WTC11 (cell line): ENCODE results near the gene KRT7. TPM values are rescaled to one million over a fixed set of nuclear protein-coding genes. Genes with fewer than 3 reads are reported as not detected.

Experiments
- ATAC-seq: fragments of 200-7000 bp; cut with Tn5 transposase; 2 replicates; pipeline ENCODE4 v1.10.0; 2021; ENCODE audit warnings: mild to moderate bottlenecking, moderate library complexity
- CTCF ChIA-PET: fragments of 300-600 bp; sonication (Branson Sonifier 250); formaldehyde crosslinking; loops from one replicate; lab custom pipeline; 2021; ENCODE audit warnings: antibody characterized with exemption; lab: Charles Lee
- POLR2A ChIA-PET: fragments of 350-600 bp; sonication (Branson Sonifier 250); formaldehyde crosslinking; loops from one replicate; lab custom pipeline; 2021; ENCODE audit warnings: antibody characterized with exemption; lab: Charles Lee
- DNase-seq: peaks from one replicate; pipeline ENCODE4 v3.0.0; 2021; ENCODE audit warnings: low spot score
- H3K27ac Mint-ChIP-seq: 2 replicates; pipeline ENCODE4 v1.8.0; 2021; ENCODE audit warnings: mixed read lengths
- H3K27me3 Mint-ChIP-seq: 2 replicates; pipeline ENCODE4 v1.8.0; 2021; ENCODE audit warnings: low read depth, mild to moderate bottlenecking, moderate library complexity, mixed read lengths
- H3K36me3 Mint-ChIP-seq: 2 replicates; pipeline ENCODE4 v1.8.0; 2021; ENCODE audit warnings: mixed read lengths
- H3K4me1 Mint-ChIP-seq: 2 replicates; pipeline ENCODE4 v1.8.0; 2022; ENCODE audit warnings: mixed read lengths
- H3K4me3 Mint-ChIP-seq: 2 replicates; pipeline ENCODE4 v1.8.0; 2021; ENCODE audit warnings: mild to moderate bottlenecking, moderate library complexity, mixed read lengths
- H3K9me3 Mint-ChIP-seq: 2 replicates; pipeline ENCODE4 v1.8.0; 2021; ENCODE audit warnings: mixed read lengths
- FOXJ3 ChIP-seq: sonication (generic); formaldehyde crosslinking; IDR thresholded peaks from 2 replicates; pipeline ENCODE4 v1.9.0; 2021; ENCODE audit warnings: missing genetic modification reagents, mild to moderate bottlenecking, borderline replicate concordance
- GRHL2 ChIP-seq: fragments of 250-450 bp; sonication (Bioruptor Pico); IDR thresholded peaks from 2 replicates; pipeline ENCODE4 v1.8.0; 2022; ENCODE audit warnings: mild to moderate bottlenecking, moderate library complexity; ENCODE audit not compliant: insufficient replicate concordance, severe bottlenecking
- IRF2 ChIP-seq: sonication (generic); formaldehyde crosslinking; IDR thresholded peaks from 2 replicates; pipeline ENCODE4 v1.8.0; 2022; ENCODE audit warnings: low read depth, missing genetic modification reagents, borderline replicate concordance
- KAT7 ChIP-seq: sonication (generic); formaldehyde crosslinking; IDR thresholded peaks from 2 replicates; pipeline ENCODE4 v1.8.1; 2023; ENCODE audit warnings: missing genetic modification reagents, mild to moderate bottlenecking, borderline replicate concordance
- MXD4 ChIP-seq: fragments of 250-450 bp; sonication (Bioruptor Pico); IDR thresholded peaks from 2 replicates; pipeline ENCODE4 v1.8.0; 2021; ENCODE audit warnings: mild to moderate bottlenecking, moderate library complexity, borderline replicate concordance
- NR2C2 ChIP-seq: sonication (generic); formaldehyde crosslinking; IDR thresholded peaks from 2 replicates; pipeline ENCODE4 v1.8.0; 2022; ENCODE audit warnings: mild to moderate bottlenecking, missing genetic modification reagents
- ZNF121 ChIP-seq: sonication (generic); formaldehyde crosslinking; IDR thresholded peaks from 2 replicates; pipeline ENCODE4 v1.8.0; 2023; ENCODE audit warnings: missing genetic modification reagents
- ZNF138 ChIP-seq: sonication (generic); formaldehyde crosslinking; conservative IDR thresholded peaks from 2 replicates; pipeline ENCODE4 v1.8.1; 2022; ENCODE audit warnings: mild to moderate bottlenecking, moderate library complexity, missing genetic modification reagents
- ZNF317 ChIP-seq: sonication (generic); formaldehyde crosslinking; IDR thresholded peaks from 2 replicates; pipeline ENCODE4 v1.8.1; 2023; ENCODE audit warnings: low read depth, mild to moderate bottlenecking, moderate library complexity, missing genetic modification reagents, borderline replicate concordance
- ZNF416 ChIP-seq: fragments of 250-450 bp; sonication (Bioruptor Pico); IDR thresholded peaks from 2 replicates; pipeline ENCODE4 v1.9.0; 2021; ENCODE audit warnings: mild to moderate bottlenecking, inconsistent platforms
- total RNA-seq: library from RNA; stranded (reverse); gene quantifications from 3 replicates; pipeline ENCODE4 v1.2.3, GENCODE V29; 2021
- TF ChIP-seq, protein P1 (sequence below): fragments of 250-450 bp; sonication (Bioruptor Pico); conservative IDR thresholded peaks from 2 replicates; pipeline ENCODE4 v1.9.0; 2021; ENCODE audit warnings: mild to moderate bottlenecking
- TF ChIP-seq, protein P2 (sequence below): sonication (generic); formaldehyde crosslinking; IDR thresholded peaks from 2 replicates; pipeline ENCODE4 v1.8.1; 2022; ENCODE audit warnings: mild to moderate bottlenecking, missing genetic modification reagents, moderate library complexity, borderline replicate concordance
- TF ChIP-seq, protein P3 (sequence below): sonication (generic); formaldehyde crosslinking; IDR thresholded peaks from 2 replicates; pipeline ENCODE4 v1.8.1; 2023; ENCODE audit warnings: mild to moderate bottlenecking, moderate library complexity, missing genetic modification reagents
- TF ChIP-seq, protein P4 (sequence below): sonication (generic); formaldehyde crosslinking; IDR thresholded peaks from 2 replicates; pipeline ENCODE4 v1.8.1; 2023; ENCODE audit warnings: mild to moderate bottlenecking, missing genetic modification reagents
- TF ChIP-seq, protein P5 (sequence below): sonication (generic); formaldehyde crosslinking; IDR thresholded peaks from 2 replicates; pipeline ENCODE4 v1.8.1; 2023; ENCODE audit warnings: mild to moderate bottlenecking, missing genetic modification reagents
- TF ChIP-seq, protein P6 (sequence below): sonication (generic); formaldehyde crosslinking; IDR thresholded peaks from 2 replicates; pipeline ENCODE4 v1.8.0; 2023; ENCODE audit warnings: missing genetic modification reagents
- TF ChIP-seq, protein P7 (sequence below): sonication (generic); formaldehyde crosslinking; IDR thresholded peaks from 2 replicates; pipeline ENCODE4 v1.8.0; 2023; ENCODE audit warnings: missing genetic modification reagents, mild to moderate bottlenecking, borderline replicate concordance
- TF ChIP-seq, protein P8 (sequence below): sonication (generic); formaldehyde crosslinking; IDR thresholded peaks from 2 replicates; pipeline ENCODE4 v1.8.1; 2022; ENCODE audit warnings: low read depth, mild to moderate bottlenecking, moderate library complexity, missing genetic modification reagents, borderline replicate concordance

The KRT7 gene
- total RNA-seq, 1 experiment from 2014 or later: 10.6 TPM

DNA sequence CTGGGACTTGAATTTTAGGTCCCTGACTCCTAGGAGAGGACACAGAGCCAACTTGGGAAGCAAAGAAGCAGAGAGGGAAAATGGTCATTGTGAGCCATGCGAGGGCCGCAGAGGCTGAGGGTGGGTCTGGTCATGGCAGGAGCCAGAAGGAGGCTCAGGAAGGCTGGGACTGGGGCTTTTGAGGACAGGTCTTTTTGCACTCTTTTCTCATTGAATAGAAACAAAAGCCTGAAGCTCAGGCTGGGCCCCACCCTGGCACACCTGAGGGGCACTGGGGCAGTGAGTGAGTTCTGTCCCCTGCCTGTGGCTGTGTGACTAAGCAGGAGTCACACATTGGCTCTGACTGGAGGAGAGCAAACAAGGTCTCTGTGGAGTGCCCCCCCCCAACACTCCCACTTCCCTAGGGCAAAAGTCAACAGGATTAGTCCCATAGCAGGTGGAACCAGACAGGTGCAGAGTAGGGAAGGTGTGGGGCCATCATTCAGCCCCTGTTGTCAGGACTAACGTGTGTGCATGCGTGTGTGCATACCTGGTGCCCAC, 2.8 kb downstream of the KRT7 start (continued):
- TF ChIP-seq, protein P1, sequence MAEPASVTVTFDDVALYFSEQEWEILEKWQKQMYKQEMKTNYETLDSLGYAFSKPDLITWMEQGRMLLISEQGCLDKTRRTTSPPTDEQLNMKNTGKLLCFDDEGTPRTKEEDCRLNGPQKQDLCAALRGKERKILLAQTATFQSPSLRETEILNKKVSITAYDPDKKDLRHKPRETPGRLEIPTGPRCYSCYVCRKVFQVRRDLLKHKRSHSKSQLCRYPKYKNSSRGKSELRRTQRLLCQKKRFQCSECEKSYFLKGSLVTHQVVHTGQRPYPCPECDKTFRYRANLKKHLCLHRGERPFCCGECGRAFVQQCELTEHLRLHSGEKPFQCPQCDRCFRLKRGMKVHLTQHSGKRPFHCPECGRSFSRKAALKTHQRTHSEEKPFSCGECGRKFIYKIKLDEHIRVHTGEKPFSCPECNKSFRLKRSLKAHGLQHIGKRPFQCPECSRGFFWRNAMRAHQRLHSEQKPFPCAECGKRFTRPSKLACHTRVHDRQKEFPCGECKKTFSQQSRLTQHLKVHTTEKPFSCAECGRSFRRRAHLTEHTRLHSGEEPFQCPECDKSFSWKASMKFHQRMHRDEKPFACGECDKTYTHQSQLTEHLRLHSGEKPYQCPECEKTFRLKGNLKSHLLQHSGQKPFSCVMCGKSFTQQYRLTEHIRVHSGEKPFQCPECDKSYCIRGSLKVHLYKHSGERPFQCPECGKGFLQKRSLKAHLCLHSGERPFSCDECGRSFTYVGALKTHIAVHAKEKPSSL: no peak
- no peak for TF ChIP-seq FOXJ3 (CRISPR knock-in tag)
- TF ChIP-seq, protein P2, sequence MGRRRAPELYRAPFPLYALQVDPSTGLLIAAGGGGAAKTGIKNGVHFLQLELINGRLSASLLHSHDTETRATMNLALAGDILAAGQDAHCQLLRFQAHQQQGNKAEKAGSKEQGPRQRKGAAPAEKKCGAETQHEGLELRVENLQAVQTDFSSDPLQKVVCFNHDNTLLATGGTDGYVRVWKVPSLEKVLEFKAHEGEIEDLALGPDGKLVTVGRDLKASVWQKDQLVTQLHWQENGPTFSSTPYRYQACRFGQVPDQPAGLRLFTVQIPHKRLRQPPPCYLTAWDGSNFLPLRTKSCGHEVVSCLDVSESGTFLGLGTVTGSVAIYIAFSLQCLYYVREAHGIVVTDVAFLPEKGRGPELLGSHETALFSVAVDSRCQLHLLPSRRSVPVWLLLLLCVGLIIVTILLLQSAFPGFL (CRISPR knock-in tag): no peak

DNA sequence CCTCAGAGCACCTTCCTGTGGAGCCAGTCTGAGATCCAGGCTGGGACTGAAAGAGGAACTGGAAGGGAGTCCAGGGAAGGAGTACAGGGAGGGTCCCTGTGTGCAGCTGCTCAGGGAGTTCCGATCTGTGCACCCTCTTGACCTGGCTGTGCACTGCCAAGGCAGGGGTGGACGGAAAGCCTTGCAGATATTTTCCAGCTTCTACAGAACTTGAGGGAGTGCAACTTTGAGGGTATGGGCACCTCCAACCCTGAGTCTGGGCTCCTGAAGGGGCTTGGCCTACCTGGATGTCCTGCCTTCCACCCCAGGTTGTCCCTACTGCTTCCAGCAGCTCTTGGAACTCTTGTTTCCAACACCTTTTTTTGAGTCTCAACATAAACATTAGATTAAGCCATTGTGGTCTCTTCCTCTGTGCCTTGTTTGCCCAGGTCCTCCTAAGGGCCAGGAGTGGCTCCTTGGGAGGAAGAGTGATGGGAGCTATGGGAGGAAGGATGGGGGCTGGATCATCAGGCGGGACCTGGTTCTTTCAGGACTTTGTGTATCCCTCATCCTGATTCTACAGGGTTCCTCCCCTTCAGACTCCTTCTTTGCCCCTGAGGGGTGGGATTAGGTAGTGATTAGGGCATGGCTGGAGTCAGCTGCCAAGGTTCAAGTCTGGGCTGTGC, 3.5 kb downstream of the KRT7 start:
- H3K36me3 Mint-ChIP-seq: no peaks in the 10 kb centered on the region
- ChIA-PET CTCF (interaction anchor here (0.7 to 6.3 kb wide), 8 partner anchors 11 to 91 kb away, joined by 3 to 48 read pairs (median 4); no protein-coding TSS in a partner anchor), POLR2A (interaction anchor here (0.6 kb wide), 1 partner anchor 71 kb away, joined by 3 read pairs; no protein-coding TSS in a partner anchor)
- H3K9me3 Mint-ChIP-seq: no peaks in the 10 kb centered on the region
- DNase-seq (no peak), ATAC-seq (no peak)
- peaks cover 39% of the 10 kb centered on the region for H3K27me3 Mint-ChIP-seq
- no peak overlapping the region for H3K4me3 Mint-ChIP-seq
- no peak for TF ChIP-seq MXD4 (CRISPR knock-in tag)
- TF ChIP-seq, protein P3, sequence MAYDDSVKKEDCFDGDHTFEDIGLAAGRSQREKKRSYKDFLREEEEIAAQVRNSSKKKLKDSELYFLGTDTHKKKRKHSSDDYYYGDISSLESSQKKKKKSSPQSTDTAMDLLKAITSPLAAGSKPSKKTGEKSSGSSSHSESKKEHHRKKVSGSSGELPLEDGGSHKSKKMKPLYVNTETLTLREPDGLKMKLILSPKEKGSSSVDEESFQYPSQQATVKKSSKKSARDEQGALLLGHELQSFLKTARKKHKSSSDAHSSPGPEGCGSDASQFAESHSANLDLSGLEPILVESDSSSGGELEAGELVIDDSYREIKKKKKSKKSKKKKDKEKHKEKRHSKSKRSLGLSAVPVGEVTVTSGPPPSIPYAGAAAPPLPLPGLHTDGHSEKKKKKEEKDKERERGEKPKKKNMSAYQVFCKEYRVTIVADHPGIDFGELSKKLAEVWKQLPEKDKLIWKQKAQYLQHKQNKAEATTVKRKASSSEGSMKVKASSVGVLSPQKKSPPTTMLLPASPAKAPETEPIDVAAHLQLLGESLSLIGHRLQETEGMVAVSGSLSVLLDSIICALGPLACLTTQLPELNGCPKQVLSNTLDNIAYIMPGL (CRISPR knock-in tag): no peak
- no peak for TF ChIP-seq ZNF121 (CRISPR knock-in tag)
- TF ChIP-seq ZNF138 (CRISPR knock-in tag): no peak
- TF ChIP-seq, protein P4, sequence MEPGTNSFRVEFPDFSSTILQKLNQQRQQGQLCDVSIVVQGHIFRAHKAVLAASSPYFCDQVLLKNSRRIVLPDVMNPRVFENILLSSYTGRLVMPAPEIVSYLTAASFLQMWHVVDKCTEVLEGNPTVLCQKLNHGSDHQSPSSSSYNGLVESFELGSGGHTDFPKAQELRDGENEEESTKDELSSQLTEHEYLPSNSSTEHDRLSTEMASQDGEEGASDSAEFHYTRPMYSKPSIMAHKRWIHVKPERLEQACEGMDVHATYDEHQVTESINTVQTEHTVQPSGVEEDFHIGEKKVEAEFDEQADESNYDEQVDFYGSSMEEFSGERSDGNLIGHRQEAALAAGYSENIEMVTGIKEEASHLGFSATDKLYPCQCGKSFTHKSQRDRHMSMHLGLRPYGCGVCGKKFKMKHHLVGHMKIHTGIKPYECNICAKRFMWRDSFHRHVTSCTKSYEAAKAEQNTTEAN (CRISPR knock-in tag): no peak
- TF ChIP-seq, protein P5, sequence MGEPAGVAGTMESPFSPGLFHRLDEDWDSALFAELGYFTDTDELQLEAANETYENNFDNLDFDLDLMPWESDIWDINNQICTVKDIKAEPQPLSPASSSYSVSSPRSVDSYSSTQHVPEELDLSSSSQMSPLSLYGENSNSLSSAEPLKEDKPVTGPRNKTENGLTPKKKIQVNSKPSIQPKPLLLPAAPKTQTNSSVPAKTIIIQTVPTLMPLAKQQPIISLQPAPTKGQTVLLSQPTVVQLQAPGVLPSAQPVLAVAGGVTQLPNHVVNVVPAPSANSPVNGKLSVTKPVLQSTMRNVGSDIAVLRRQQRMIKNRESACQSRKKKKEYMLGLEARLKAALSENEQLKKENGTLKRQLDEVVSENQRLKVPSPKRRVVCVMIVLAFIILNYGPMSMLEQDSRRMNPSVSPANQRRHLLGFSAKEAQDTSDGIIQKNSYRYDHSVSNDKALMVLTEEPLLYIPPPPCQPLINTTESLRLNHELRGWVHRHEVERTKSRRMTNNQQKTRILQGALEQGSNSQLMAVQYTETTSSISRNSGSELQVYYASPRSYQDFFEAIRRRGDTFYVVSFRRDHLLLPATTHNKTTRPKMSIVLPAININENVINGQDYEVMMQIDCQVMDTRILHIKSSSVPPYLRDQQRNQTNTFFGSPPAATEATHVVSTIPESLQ: no peak
- no peak for TF ChIP-seq GRHL2 (CRISPR knock-in tag)
- no peak for TF ChIP-seq IRF2
- no peak for TF ChIP-seq KAT7 (CRISPR knock-in tag)
- TF ChIP-seq ZNF317 (CRISPR knock-in tag): no peak
- TF ChIP-seq, protein P6, sequence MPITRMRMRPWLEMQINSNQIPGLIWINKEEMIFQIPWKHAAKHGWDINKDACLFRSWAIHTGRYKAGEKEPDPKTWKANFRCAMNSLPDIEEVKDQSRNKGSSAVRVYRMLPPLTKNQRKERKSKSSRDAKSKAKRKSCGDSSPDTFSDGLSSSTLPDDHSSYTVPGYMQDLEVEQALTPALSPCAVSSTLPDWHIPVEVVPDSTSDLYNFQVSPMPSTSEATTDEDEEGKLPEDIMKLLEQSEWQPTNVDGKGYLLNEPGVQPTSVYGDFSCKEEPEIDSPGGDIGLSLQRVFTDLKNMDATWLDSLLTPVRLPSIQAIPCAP (CRISPR knock-in tag): no peak
- TF ChIP-seq, protein P7, sequence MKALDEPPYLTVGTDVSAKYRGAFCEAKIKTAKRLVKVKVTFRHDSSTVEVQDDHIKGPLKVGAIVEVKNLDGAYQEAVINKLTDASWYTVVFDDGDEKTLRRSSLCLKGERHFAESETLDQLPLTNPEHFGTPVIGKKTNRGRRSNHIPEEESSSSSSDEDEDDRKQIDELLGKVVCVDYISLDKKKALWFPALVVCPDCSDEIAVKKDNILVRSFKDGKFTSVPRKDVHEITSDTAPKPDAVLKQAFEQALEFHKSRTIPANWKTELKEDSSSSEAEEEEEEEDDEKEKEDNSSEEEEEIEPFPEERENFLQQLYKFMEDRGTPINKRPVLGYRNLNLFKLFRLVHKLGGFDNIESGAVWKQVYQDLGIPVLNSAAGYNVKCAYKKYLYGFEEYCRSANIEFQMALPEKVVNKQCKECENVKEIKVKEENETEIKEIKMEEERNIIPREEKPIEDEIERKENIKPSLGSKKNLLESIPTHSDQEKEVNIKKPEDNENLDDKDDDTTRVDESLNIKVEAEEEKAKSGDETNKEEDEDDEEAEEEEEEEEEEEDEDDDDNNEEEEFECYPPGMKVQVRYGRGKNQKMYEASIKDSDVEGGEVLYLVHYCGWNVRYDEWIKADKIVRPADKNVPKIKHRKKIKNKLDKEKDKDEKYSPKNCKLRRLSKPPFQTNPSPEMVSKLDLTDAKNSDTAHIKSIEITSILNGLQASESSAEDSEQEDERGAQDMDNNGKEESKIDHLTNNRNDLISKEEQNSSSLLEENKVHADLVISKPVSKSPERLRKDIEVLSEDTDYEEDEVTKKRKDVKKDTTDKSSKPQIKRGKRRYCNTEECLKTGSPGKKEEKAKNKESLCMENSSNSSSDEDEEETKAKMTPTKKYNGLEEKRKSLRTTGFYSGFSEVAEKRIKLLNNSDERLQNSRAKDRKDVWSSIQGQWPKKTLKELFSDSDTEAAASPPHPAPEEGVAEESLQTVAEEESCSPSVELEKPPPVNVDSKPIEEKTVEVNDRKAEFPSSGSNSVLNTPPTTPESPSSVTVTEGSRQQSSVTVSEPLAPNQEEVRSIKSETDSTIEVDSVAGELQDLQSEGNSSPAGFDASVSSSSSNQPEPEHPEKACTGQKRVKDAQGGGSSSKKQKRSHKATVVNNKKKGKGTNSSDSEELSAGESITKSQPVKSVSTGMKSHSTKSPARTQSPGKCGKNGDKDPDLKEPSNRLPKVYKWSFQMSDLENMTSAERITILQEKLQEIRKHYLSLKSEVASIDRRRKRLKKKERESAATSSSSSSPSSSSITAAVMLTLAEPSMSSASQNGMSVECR: no peak
- TF ChIP-seq, protein P8, sequence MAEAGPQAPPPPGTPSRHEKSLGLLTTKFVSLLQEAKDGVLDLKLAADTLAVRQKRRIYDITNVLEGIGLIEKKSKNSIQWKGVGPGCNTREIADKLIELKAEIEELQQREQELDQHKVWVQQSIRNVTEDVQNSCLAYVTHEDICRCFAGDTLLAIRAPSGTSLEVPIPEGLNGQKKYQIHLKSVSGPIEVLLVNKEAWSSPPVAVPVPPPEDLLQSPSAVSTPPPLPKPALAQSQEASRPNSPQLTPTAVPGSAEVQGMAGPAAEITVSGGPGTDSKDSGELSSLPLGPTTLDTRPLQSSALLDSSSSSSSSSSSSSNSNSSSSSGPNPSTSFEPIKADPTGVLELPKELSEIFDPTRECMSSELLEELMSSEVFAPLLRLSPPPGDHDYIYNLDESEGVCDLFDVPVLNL (CRISPR knock-in tag): no peak
- TF ChIP-seq ZNF416: no peak
- TF ChIP-seq NR2C2: no peak
- no peak overlapping the region for H3K27ac Mint-ChIP-seq
- peaks cover 55% of the 10 kb centered on the region for H3K4me1 Mint-ChIP-seq
